Esophagus squamous epithelium (tissue), 5 donors: ENCODE measurements around the gene OR7D2. TPM values are rescaled to one million over a fixed set of nuclear protein-coding genes. Genes with fewer than 3 reads are reported as not detected.

Source experiments
- DNase-seq: peaks from one replicate; lab custom pipeline; 2025; lab: John Stamatoyannopoulos, UW
- H3K27ac ChIP-seq, 4 donors: fragments of 200-600 bp; sonication (generic); one replicate each; pipeline ENCODE4 v1.5.1; 2016 to 2019; ENCODE audit warnings: mild to moderate bottlenecking in 1 of 4
- H3K27me3 ChIP-seq, 4 donors: fragments of 200-600 bp; sonication (generic); 1 replicate in 3 of 4; 2 replicates in 1 of 4; pipeline versions ENCODE4 v1.5.1 to v1.6.0; 2017 to 2021; ENCODE audit warnings: antibody characterized with exemption in 1 of 4
- H3K36me3 ChIP-seq, 3 donors: fragments of 200-600 bp; sonication (generic); one replicate each; pipeline ENCODE4 v1.5.1; 2016 to 2019
- H3K4me1 ChIP-seq, 3 donors: fragments of 200-600 bp; sonication (generic); one replicate each; pipeline ENCODE4 v1.5.1; 2017 to 2019
- H3K4me3 ChIP-seq, 4 donors: fragments of 200-600 bp; sonication (generic); 1 replicate in 3 of 4; 2 replicates in 1 of 4; pipeline ENCODE4 v1.5.1; 2016 to 2019; ENCODE audit warnings: mild to moderate bottlenecking in 2 of 4, moderate library complexity in 1 of 4
- H3K9me3 ChIP-seq, 3 donors: fragments of 200-600 bp; sonication (generic); one replicate each; pipeline ENCODE4 v1.5.1; 2016 to 2019
- POLR2A ChIP-seq, 4 donors: fragments of 450-650 bp; IDR thresholded peaks; one replicate each; pipeline ENCODE4 v1.6.1; 2017; ENCODE audit warnings: antibody characterized with exemption in 4 of 4, mild to moderate bottlenecking in 4 of 4, moderate library complexity in 3 of 4
- WGBS, 2 donors: methylation state at CpG; one replicate each; pipeline ENCODE4 v1.1.5; 2018; 5-methylcytosine and 5-hydroxymethylcytosine counted together
- intact Hi-C: fragments of 100-400 bp; cut with DNase I; formaldehyde crosslinking; loops from one replicate; pipeline ENCODE4 v1.15.0; 2022
- total RNA-seq, 4 donors: library from RNA; depleted of rRNA; stranded (reverse); fragments of >200 nt; gene quantifications; one replicate each; pipeline ENCODE4 v1.1.0, GENCODE V29; 2016
- TF ChIP-seq, protein P1 (sequence below), 6 experiments: fragments of 450-650 bp in 4 of 6; fragments of 200-600 bp in 2 of 6; sonication (generic) in 2 of 6; IDR thresholded peaks; one replicate each; pipeline ENCODE4 v1.5.1; 2016 to 2019; ENCODE audit warnings: antibody characterized with exemption in 6 of 6, mild to moderate bottlenecking in 4 of 6, moderate library complexity in 4 of 6
- donor health status: DM: yes; HTN: yes; CAD: no.

OR7D2 gene
- under 1 TPM in 1 of 4 donors, not detected in 3; 0.59 TPM for total RNA-seq

GRCh38 chr19:9178901-9179300 is at the start of gene OR7D2:
OR7D2 (plus strand) TSS chr19:9178979; CDS start chr19:9185782, 6,803 bp downstream.
- Histone ChIP-seq H3K4me3 (no peak within 1 kb of the TSS), H3K4me1 (no peaks in the 10 kb centered on the region), H3K27ac (no peak within 1 kb of the TSS), H3K27me3 (no peaks in the 10 kb centered on the region), H3K9me3 (peaks cover 0 to 5% (median 0%) of the 10 kb centered on the region in 3 donors), H3K36me3 (no peaks in the 10 kb centered on the region)
- WGBS, 2 donors: 55 to 58% methylated on average over 4 of the region's 4 CpGs
- DNase-seq: no peak
- intact Hi-C loops: no loop called here
- TF ChIP-seq, protein P1, sequence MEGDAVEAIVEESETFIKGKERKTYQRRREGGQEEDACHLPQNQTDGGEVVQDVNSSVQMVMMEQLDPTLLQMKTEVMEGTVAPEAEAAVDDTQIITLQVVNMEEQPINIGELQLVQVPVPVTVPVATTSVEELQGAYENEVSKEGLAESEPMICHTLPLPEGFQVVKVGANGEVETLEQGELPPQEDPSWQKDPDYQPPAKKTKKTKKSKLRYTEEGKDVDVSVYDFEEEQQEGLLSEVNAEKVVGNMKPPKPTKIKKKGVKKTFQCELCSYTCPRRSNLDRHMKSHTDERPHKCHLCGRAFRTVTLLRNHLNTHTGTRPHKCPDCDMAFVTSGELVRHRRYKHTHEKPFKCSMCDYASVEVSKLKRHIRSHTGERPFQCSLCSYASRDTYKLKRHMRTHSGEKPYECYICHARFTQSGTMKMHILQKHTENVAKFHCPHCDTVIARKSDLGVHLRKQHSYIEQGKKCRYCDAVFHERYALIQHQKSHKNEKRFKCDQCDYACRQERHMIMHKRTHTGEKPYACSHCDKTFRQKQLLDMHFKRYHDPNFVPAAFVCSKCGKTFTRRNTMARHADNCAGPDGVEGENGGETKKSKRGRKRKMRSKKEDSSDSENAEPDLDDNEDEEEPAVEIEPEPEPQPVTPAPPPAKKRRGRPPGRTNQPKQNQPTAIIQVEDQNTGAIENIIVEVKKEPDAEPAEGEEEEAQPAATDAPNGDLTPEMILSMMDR (IDR thresholded peaks at IDR 0.05): no peak
- TF ChIP-seq POLR2A (IDR thresholded peaks at IDR 0.05): no peak

GRCh38 chr19:9130965-9131364 is 47.8 kb upstream of the OR7D2 start:
- peaks cover 0 to 32% (median 0%) of the 10 kb centered on the region in 4 donors for H3K27me3 ChIP-seq
- H3K36me3 ChIP-seq: no peaks in the 10 kb centered on the region
- H3K9me3 ChIP-seq: no peaks in the 10 kb centered on the region
- H3K4me3 ChIP-seq: no peak overlapping the region
- intact Hi-C loops: no loop called here
- TF ChIP-seq, protein P1 (IDR thresholded peaks at IDR 0.05): no peak
- TF ChIP-seq POLR2A (IDR thresholded peaks at IDR 0.05): no peak
- no peaks in the 10 kb centered on the region for H3K4me1 ChIP-seq
- H3K27ac ChIP-seq: no peak overlapping the region
- no peak for DNase-seq
- 77 to 92% methylated on average over 1 of the region's 1 CpG for WGBS, 2 donors

- 50 to 56% methylated on average over 5 of the region's 5 CpGs for WGBS, 2 donors
- no peaks in the 10 kb centered on the region for H3K9me3 ChIP-seq
- H3K36me3 ChIP-seq: no peaks in the 10 kb centered on the region
- H3K4me1 ChIP-seq: peaks cover 0 to 9% (median 3%) of the 10 kb centered on the region in 3 donors
- no peak for TF ChIP-seq POLR2A (IDR thresholded peaks at IDR 0.05)
- TF ChIP-seq, protein P1 (IDR thresholded peaks at IDR 0.05): no peak
- H3K27ac ChIP-seq: no peak overlapping the region
- no peak for DNase-seq
- no peak overlapping the region for H3K4me3 ChIP-seq
- intact Hi-C loops: no loop called here
- peaks cover 0 to 24% (median 0%) of the 10 kb centered on the region in 4 donors for H3K27me3 ChIP-seq
These were observed 46.4 kb upstream of the OR7D2 start for GRCh38 chr19:9132422-9132821.

DNA sequence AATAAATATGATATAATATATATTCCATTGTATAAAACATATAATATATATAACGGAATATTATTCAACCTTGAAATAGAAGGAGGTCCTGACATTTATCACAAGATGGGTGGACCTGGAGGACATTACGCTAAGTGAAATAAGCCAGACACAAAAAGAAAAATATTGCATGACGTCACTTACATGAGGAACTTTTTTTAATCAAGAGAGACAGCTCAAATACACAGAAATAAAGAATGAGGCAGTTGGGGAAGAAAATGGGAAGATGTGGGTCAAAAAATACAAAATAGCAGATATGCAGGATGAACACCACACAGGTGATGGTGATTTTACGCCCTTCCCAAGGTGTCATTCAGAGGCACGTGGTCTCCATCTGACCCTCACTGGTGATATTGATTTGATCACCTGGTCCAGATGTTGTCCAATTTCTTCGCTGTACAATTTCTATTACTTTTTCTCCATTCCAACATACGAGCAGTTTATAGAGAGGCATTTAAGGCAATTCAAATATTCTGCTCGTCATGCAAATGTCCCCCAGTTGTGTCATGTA is 39.1 kb upstream of the OR7D2 start:
- H3K4me1 ChIP-seq: peaks cover 10 to 33% (median 14%) of the 10 kb centered on the region in 3 donors
- no peak for DNase-seq
- TF ChIP-seq POLR2A (IDR thresholded peaks at IDR 0.05): no peak
- TF ChIP-seq, protein P1 (IDR thresholded peaks at IDR 0.05): no peak
- intact Hi-C loops: no loop called here
- peaks cover 5 to 6% (median 6%) of the 10 kb centered on the region in 3 donors for H3K9me3 ChIP-seq
- peaks cover 0 to 5% (median 0%) of the 10 kb centered on the region in 3 donors for H3K36me3 ChIP-seq
- WGBS, 2 donors: 28 to 33% methylated on average over 8 of the region's 8 CpGs
- peak overlapping the region; percentile 88 to 96 (median 90) for H3K27ac ChIP-seq
- H3K27me3 ChIP-seq: peaks cover 0 to 7% (median 0%) of the 10 kb centered on the region in 4 donors
- peak overlapping the region; percentile 79 to 95 (median 84) for H3K4me3 ChIP-seq

DNA sequence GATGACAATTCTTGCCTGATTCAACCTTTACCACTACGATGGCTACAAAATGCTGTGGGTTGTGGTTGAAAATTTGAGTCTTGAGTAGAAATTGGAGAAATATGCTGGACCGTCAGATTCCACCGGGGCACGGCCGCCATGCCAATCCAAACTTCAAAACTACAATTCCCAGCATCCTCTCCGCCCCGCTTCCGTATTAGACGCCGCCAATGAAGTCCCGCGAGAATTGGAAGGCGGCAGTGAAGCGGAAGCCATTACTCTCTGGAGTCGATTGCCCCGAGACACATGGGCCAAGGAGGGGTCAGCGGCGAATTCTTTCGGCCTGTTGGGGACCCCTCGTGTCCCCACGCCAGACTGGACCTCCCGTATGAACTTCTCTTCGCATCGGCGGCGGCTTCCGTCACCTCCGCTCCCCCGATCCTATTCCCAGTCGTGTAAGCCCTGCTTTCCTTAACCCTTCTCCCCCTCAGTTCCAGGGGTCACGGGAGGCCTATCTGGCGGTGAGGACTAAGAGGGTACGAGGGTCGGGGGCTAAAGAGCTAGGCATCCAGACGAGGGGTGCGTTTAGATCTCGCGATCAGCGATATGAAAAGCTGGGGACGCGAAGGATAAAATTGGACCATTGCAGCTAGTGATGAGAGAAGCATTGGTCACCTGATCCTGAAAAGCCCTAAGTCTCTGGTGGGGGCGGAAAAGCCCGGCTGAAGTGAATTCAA is 38.5 kb upstream of the OR7D2 start, which contains the start of gene ZNF317:
ZNF317 (plus strand) TSS at position 239 of the 716 bp plus-strand sequence. CDS start 15,620 bp downstream, outside the sequence.
- H3K9me3 ChIP-seq: peaks cover 6 to 12% (median 11%) of the 10 kb centered on the region in 3 donors
- peak within 1 kb of the TSS; percentile 88 to 96 (median 90) for H3K27ac ChIP-seq
- H3K36me3 ChIP-seq: peaks cover 0 to 10% (median 0%) of the 10 kb centered on the region in 3 donors
- H3K4me3 ChIP-seq: peak within 1 kb of the TSS; percentile 79 to 95 (median 84)
- intact Hi-C loops: no loop called here
- peaks cover 10 to 33% (median 14%) of the 10 kb centered on the region in 3 donors for H3K4me1 ChIP-seq
- WGBS, 2 donors: 0 to 2% methylated on average over 25 of the region's 43 CpGs
- H3K27me3 ChIP-seq: peaks cover 0 to under 1% (median 0%) of the 10 kb centered on the region in 4 donors
- TF ChIP-seq, protein P1 (IDR thresholded peaks at IDR 0.05): no peak
- peak in 1 of 4 donors; percentile 57 for TF ChIP-seq POLR2A (IDR thresholded peaks at IDR 0.05)
- peak; percentile 71 for DNase-seq
